Measurements from ENCODE around the gene MGAM2.

Gene MGAM2

GRCh38 chr7:142194201-142194600, 82.7 kb downstream of the MGAM2 start:
- TF ChIP-seq CTCF (conservative IDR thresholded peaks at IDR 0.05; ENCODE audit: control insufficient read depth, insufficient read depth, low read depth, low read length): no peak
- DNase-seq (ENCODE audit: low read depth): no peak
- H3K4me3 ChIP-seq (ENCODE audit: control insufficient read depth, low read depth, low read length): no peak overlapping the region

GRCh38 chr7:142196066-142196840, 84.7 kb downstream of the MGAM2 start:
- peak; percentile 29 for DNase-seq (ENCODE audit: low read depth)
- H3K4me3 ChIP-seq (ENCODE audit: control insufficient read depth, low read depth, low read length): no peak overlapping the region
- no peak for TF ChIP-seq CTCF (conservative IDR thresholded peaks at IDR 0.05; ENCODE audit: control insufficient read depth, insufficient read depth, low read depth, low read length)

- DNase-seq (ENCODE audit: low read depth): no peak
- no peak for TF ChIP-seq CTCF (conservative IDR thresholded peaks at IDR 0.05; ENCODE audit: control insufficient read depth, insufficient read depth, low read depth, low read length)
- H3K4me3 ChIP-seq (ENCODE audit: control insufficient read depth, low read depth, low read length): no peak overlapping the region
Observed at GRCh38 chr7:142200206-142200605, 88.7 kb downstream of the MGAM2 start.

GRCh38 chr7:142228537-142229104, 117.1 kb downstream of the MGAM2 start:
- TF ChIP-seq CTCF (conservative IDR thresholded peaks at IDR 0.05; ENCODE audit: control insufficient read depth, insufficient read depth, low read depth, low read length): no peak
- no peak for DNase-seq (ENCODE audit: low read depth)
- H3K4me3 ChIP-seq (ENCODE audit: control insufficient read depth, low read depth, low read length): no peak overlapping the region

GRCh38 chr7:142231716-142232115, 120.2 kb downstream of the MGAM2 start:
- DNase-seq (ENCODE audit: low read depth): peak; percentile 2
- TF ChIP-seq CTCF (conservative IDR thresholded peaks at IDR 0.05; ENCODE audit: control insufficient read depth, insufficient read depth, low read depth, low read length): peak; percentile 4
- H3K4me3 ChIP-seq (ENCODE audit: control insufficient read depth, low read depth, low read length): no peak overlapping the region

- no peak for DNase-seq (ENCODE audit: low read depth)
- H3K4me3 ChIP-seq (ENCODE audit: control insufficient read depth, low read depth, low read length): no peak overlapping the region
- TF ChIP-seq CTCF (conservative IDR thresholded peaks at IDR 0.05; ENCODE audit: control insufficient read depth, insufficient read depth, low read depth, low read length): no peak
Observed at GRCh38 chr7:142240546-142240945, 129.0 kb downstream of the MGAM2 start.
